OCI-LY7 (cell line): Measurements from ENCODE around the gene RBM39. TPM values are rescaled to one million over a fixed set of nuclear protein-coding genes. Genes with fewer than 3 reads are reported as not detected.

Experiments used
- BruUV-seq: library from RNA; stranded (reverse); fragments of 400-500 nt; replicated peaks from 2 replicates; lab custom pipeline; 2021; lab: Mats Ljungman, UMichigan
- CTCF ChIA-PET: fragments of 300-600 bp; sonication (Branson Sonifier 250); formaldehyde crosslinking; loops from one replicate; lab custom pipeline; 2022; ENCODE audit warnings: antibody characterized with exemption; ENCODE audit not compliant: unreplicated experiment; lab: Charles Lee
- POLR2A ChIA-PET: fragments of 300-600 bp; sonication (Branson Sonifier 250); formaldehyde crosslinking; loops from one replicate; lab custom pipeline; 2022; ENCODE audit warnings: antibody characterized with exemption; lab: Charles Lee
- DNase-seq: peaks from one replicate; pipeline ENCODE4 v3.0.0-alpha.2; 2015; ENCODE audit warnings: low spot score
- H2AFZ ChIP-seq: fragments of 200-600 bp; sonication (generic), shearing (Covaris generic); 2 replicates; pipeline ENCODE4 v1.6.1; 2014; ENCODE audit warnings: mild to moderate bottlenecking, antibody characterized with exemption, low read length, moderate library complexity
- H3K27ac ChIP-seq: fragments of 200-600 bp; sonication (generic); 2 replicates; pipeline ENCODE4 v1.5.1; 2014; ENCODE audit warnings: mixed run types, low read depth, mild to moderate bottlenecking, moderate library complexity, low read length, inconsistent platforms; ENCODE audit not compliant: poor library complexity, severe bottlenecking
- H3K36me3 ChIP-seq: fragments of 200-600 bp; sonication (generic); 2 replicates; pipeline ENCODE4 v1.6.1; 2014; ENCODE audit warnings: mild to moderate bottlenecking, antibody characterized with exemption, low read length, moderate library complexity, mixed read lengths; ENCODE audit not compliant: insufficient read depth
- H3K4me1 ChIP-seq: fragments of 200-600 bp; sonication (generic); 2 replicates; pipeline ENCODE4 v1.5.1; 2014; ENCODE audit warnings: mild to moderate bottlenecking, low read length; ENCODE audit not compliant: insufficient read depth, poor library complexity, severe bottlenecking
- H3K4me2 ChIP-seq: fragments of 200-600 bp; sonication (generic); 2 replicates; pipeline ENCODE4 v1.6.1; 2014; ENCODE audit warnings: mild to moderate bottlenecking, low read length
- H3K4me3 ChIP-seq: fragments of 200-600 bp; sonication (generic); 2 replicates; pipeline ENCODE4 v1.5.1; 2014; ENCODE audit warnings: mild to moderate bottlenecking, low read depth, low read length; ENCODE audit not compliant: poor library complexity, severe bottlenecking
- H3K79me2 ChIP-seq: fragments of 200-600 bp; sonication (generic); 2 replicates; pipeline ENCODE4 v1.6.1; 2016; ENCODE audit warnings: low read depth, mild to moderate bottlenecking, low read length, moderate library complexity, mixed read lengths; ENCODE audit not compliant: insufficient read depth
- H3K9me2 ChIP-seq: fragments of 200-600 bp; sonication (generic); 2 replicates; pipeline ENCODE4 v1.6.1; 2016; ENCODE audit warnings: mild to moderate bottlenecking, low read length, mixed read lengths; ENCODE audit not compliant: insufficient read depth
- H3K9me3 ChIP-seq: fragments of 200-600 bp; sonication (generic); 2 replicates; pipeline ENCODE4 v1.6.1; 2014; ENCODE audit warnings: mild to moderate bottlenecking, mixed run types, low read length, mixed read lengths
- H4K20me1 ChIP-seq: fragments of 200-600 bp; sonication (generic); 2 replicates; pipeline ENCODE4 v1.6.1; 2014; ENCODE audit warnings: mild to moderate bottlenecking, antibody characterized with exemption, low read length, moderate library complexity, mixed read lengths; ENCODE audit not compliant: insufficient read depth
- CTCF ChIP-seq: fragments of 200-600 bp; sonication (generic); conservative IDR thresholded peaks from 2 replicates; pipeline ENCODE4 v1.5.1; 2014; ENCODE audit warnings: mild to moderate bottlenecking, antibody characterized with exemption, low read length, moderate library complexity, mixed read lengths
- EZH2phosphoT487 ChIP-seq: fragments of 200-600 bp; sonication (generic); IDR thresholded peaks from 2 replicates; pipeline ENCODE4 v1.6.1; 2018; ENCODE audit warnings: low read depth, borderline replicate concordance, mild to moderate bottlenecking, mixed run types, antibody characterized with exemption, low read length, moderate library complexity, mixed read lengths
- intact Hi-C: fragments of 100-400 bp; cut with micrococcal nuclease; formaldehyde crosslinking; loops from one replicate; pipeline ENCODE4 v1.10.0; 2022; ENCODE audit not compliant: unreplicated experiment
- total RNA-seq, 2 experiments: library from RNA; depleted of rRNA in 1 of 2; stranded (reverse); fragments of >200 nt in 1 of 2; shearing (Covaris generic) in 1 of 2; gene quantifications; 2 replicates each; pipeline ENCODE4 v1.2.3, GENCODE V29; 2014 to 2022

Gene RBM39
- total RNA-seq, 2 experiments from 2014 or later = 346 to 431 TPM

GRCh38 chr20:35734777-35735649 is 7.0 kb downstream of the RBM39 start:
- Histone ChIP-seq H3K9me2 (no peaks in the 10 kb centered on the region), H3K4me2 (0 out of 2 replicates have a peak overlapping the region, but pooled peaks have one; percentile 0), H3K27ac (no peak overlapping the region), H3K36me3 (peaks cover 100% of the 10 kb centered on the region), H3K4me3 (no peak overlapping the region), H4K20me1 (peaks cover 76% of the 10 kb centered on the region), H2AFZ (no peak overlapping the region), H3K79me2 (peaks cover 100% of the 10 kb centered on the region), H3K4me1 (peaks cover 38% of the 10 kb centered on the region), H3K9me3 (no peaks in the 10 kb centered on the region)
- no TSS peak for BruUV-seq
- POLR2A ChIA-PET = interaction anchor here (0.6 to 1.2 kb wide), 2 partner anchors 9 to 30 kb away, joined by 3 to 5 read pairs; no protein-coding TSS in a partner anchor
- TF ChIP-seq CTCF (no peak), EZH2phosphoT487 (no peak)
- CTCF ChIA-PET = no interaction called here
- intact Hi-C loops = loop anchor here (5.0 kb wide), 1 partner anchor 33 kb away; no protein-coding TSS in a partner anchor
- no peak for DNase-seq

GRCh38 chr20:35734374-35734773 is 7.7 kb downstream of the RBM39 start:
- DNase-seq = no peak
- Histone ChIP-seq H4K20me1 (peaks cover 75% of the 10 kb centered on the region), H3K9me3 (no peaks in the 10 kb centered on the region), H3K79me2 (peaks cover 100% of the 10 kb centered on the region), H2AFZ (no peak overlapping the region), H3K36me3 (peaks cover 100% of the 10 kb centered on the region), H3K4me3 (no peak overlapping the region), H3K27ac (no peak overlapping the region), H3K4me1 (peaks cover 32% of the 10 kb centered on the region), H3K4me2 (0 out of 2 replicates have a peak overlapping the region, but pooled peaks have one; percentile 0), H3K9me2 (no peaks in the 10 kb centered on the region)
- intact Hi-C loops = no loop called here
- CTCF ChIA-PET = no interaction called here
- BruUV-seq = no TSS peak
- TF ChIP-seq EZH2phosphoT487 = no peak
- TF ChIP-seq CTCF = no peak
- POLR2A ChIA-PET = no interaction called here

- intact Hi-C loops = no loop called here
- BruUV-seq = no TSS peak
- peaks cover 20% of the 10 kb centered on the region for H3K4me1 ChIP-seq
Observed at GRCh38 chr20:35732644-35732982, 9.4 kb downstream of the RBM39 start.

More at GRCh38 chr20:35732644-35732982, 9.4 kb downstream of the RBM39 start:
- H3K79me2 ChIP-seq = peaks cover 97% of the 10 kb centered on the region
- no peak overlapping the region for H2AFZ ChIP-seq
- H3K27ac ChIP-seq = no peak overlapping the region
- CTCF ChIA-PET = no interaction called here
- H4K20me1 ChIP-seq = peaks cover 65% of the 10 kb centered on the region
- TF ChIP-seq CTCF = no peak
- no peak for TF ChIP-seq EZH2phosphoT487
- H3K9me3 ChIP-seq = no peaks in the 10 kb centered on the region
- peaks cover 100% of the 10 kb centered on the region for H3K36me3 ChIP-seq
- H3K4me3 ChIP-seq = no peak overlapping the region
- no peak for DNase-seq
- H3K4me2 ChIP-seq = no peak overlapping the region
- H3K9me2 ChIP-seq = no peaks in the 10 kb centered on the region
- POLR2A ChIA-PET = no interaction called here
